ENCODE data around the gene VSTM2A.
"Not testable (repeated sequence)": the region's sequence is repeated elsewhere in the genome, so short reads cannot be mapped to it uniquely, and the experiment has no call there.

The VSTM2A gene

GRCh38 chr7:54541669-54542625 is at the start of gene VSTM2A:
VSTM2A (plus strand) TSS chr7:54542375; CDS start chr7:54542731, 356 bp downstream.
- DNase-seq (ENCODE audit: low spot score): no peak

GRCh38 chr7:54504531-54504930 is 37.6 kb upstream of the VSTM2A start:
- not testable (repeated sequence) for DNase-seq (ENCODE audit: low spot score)

- DNase-seq (ENCODE audit: low spot score): no peak
Measured at GRCh38 chr7:54529568-54529967, 12.6 kb upstream of the VSTM2A start.

GRCh38 chr7:54538122-54538521 is 4.1 kb upstream of the VSTM2A start:
- DNase-seq (ENCODE audit: low spot score): no peak

GRCh38 chr7:54543051-54543488 is 895 bp downstream of the VSTM2A start:
- DNase-seq (ENCODE audit: low spot score): no peak

GRCh38 chr7:54544149-54544526 is 2.0 kb downstream of the VSTM2A start:
- no peak for DNase-seq (ENCODE audit: low spot score)

GRCh38 chr7:54544527-54545240 is 2.5 kb downstream of the VSTM2A start:
- DNase-seq (ENCODE audit: low spot score): no peak

- DNase-seq (ENCODE audit: low spot score): no peak
Measured at GRCh38 chr7:54545241-54545563, 3.0 kb downstream of the VSTM2A start.

- DNase-seq (ENCODE audit: low spot score): peak; percentile 17
Measured at GRCh38 chr7:54546081-54546985, 4.2 kb downstream of the VSTM2A start.

- no peak for DNase-seq (ENCODE audit: low spot score)
Measured at GRCh38 chr7:54546986-54547314, 4.8 kb downstream of the VSTM2A start.

GRCh38 chr7:54550471-54550870 is 8.3 kb downstream of the VSTM2A start:
- DNase-seq (ENCODE audit: low spot score): no peak

GRCh38 chr7:54556121-54556520 is 13.9 kb downstream of the VSTM2A start:
- DNase-seq (ENCODE audit: low spot score): no peak

GRCh38 chr7:54559401-54559800 is 17.2 kb downstream of the VSTM2A start:
- no peak for DNase-seq (ENCODE audit: low spot score)

- DNase-seq (ENCODE audit: low spot score): no peak
Measured at GRCh38 chr7:54560198-54560597, 18.0 kb downstream of the VSTM2A start.

GRCh38 chr7:54560723-54561122 is 18.5 kb downstream of the VSTM2A start:
- no peak for DNase-seq (ENCODE audit: low spot score)

GRCh38 chr7:54563329-54563916 is 21.2 kb downstream of the VSTM2A start:
- no peak for DNase-seq (ENCODE audit: low spot score)

GRCh38 chr7:54565432-54565831 is 23.3 kb downstream of the VSTM2A start:
- DNase-seq (ENCODE audit: low spot score): no peak

- DNase-seq (ENCODE audit: low spot score): no peak
Measured at GRCh38 chr7:54581511-54581910, 39.3 kb downstream of the VSTM2A start.

- no peak for DNase-seq (ENCODE audit: low spot score)
Measured at GRCh38 chr7:54591404-54592386, 49.5 kb downstream of the VSTM2A start.

- peak; percentile 2 for DNase-seq (ENCODE audit: low spot score)
Measured at GRCh38 chr7:54596747-54597146, 54.6 kb downstream of the VSTM2A start.

GRCh38 chr7:54615537-54615936 is 73.4 kb downstream of the VSTM2A start:
- no peak for DNase-seq (ENCODE audit: low spot score)

All from germinal center (tissue), 1 donor.